Measurements from ENCODE around the gene HSPG2. TPM values are rescaled to one million over a fixed set of nuclear protein-coding genes. Genes with fewer than 3 reads are reported as not detected.

The HSPG2 gene
- total and polyA plus RNA-seq, 9 of the 15 experiments (the other 6 are each of a cell fraction or from before 2014, with no cell fraction given), result 0.14 to 160 (median 15.7) TPM

GRCh38 chr1:21919520-21919919 is 17.6 kb downstream of the HSPG2 start (continued):
- no peak for TF ChIP-seq THRB (CRISPR knock-in tag; conservative IDR thresholded peaks at IDR 0.05)
- peak; percentile 42; the same call in 1 of the 2 replicates for TF ChIP-seq ZBTB7A (IDR thresholded peaks at IDR 0.05; ENCODE audit: borderline replicate concordance, control insufficient read depth, low read depth, low read length)
- no peak for TF ChIP-seq ZNF146 (CRISPR knock-in tag; IDR thresholded peaks at IDR 0.05; ENCODE audit: unreplicated experiment)
- no peak for TF ChIP-seq CREB3L1 (IDR thresholded peaks at IDR 0.05; ENCODE audit: borderline replicate concordance, low read depth)
- no peak for TF ChIP-seq DDX20 (tag; IDR thresholded peaks at IDR 0.05; ENCODE audit: low read depth)
- TF ChIP-seq LCOR (CRISPR knock-in tag; IDR thresholded peaks at IDR 0.05), result no peak
- TF ChIP-seq HIVEP1 (CRISPR knock-in tag; IDR thresholded peaks at IDR 0.05), result no peak
- 0 out of 2 replicates have a peak, but pooled peaks have one; percentile 32 for TF ChIP-seq GABPB1 (CRISPR knock-in tag; IDR thresholded peaks at IDR 0.05)
- no peak for TF ChIP-seq POLR2G (IDR thresholded peaks at IDR 0.05; ENCODE audit: low read depth, low read length)
- no peak for TF ChIP-seq TCF15 (CRISPR knock-in tag; IDR thresholded peaks at IDR 0.05)
- no peak for TF ChIP-seq ESRRA (IDR thresholded peaks at IDR 0.05; ENCODE audit: borderline replicate concordance, low read depth)
- TF ChIP-seq REST (IDR thresholded peaks at IDR 0.05; ENCODE audit: borderline replicate concordance), result peak; percentile 31; the same call in 1 of the 2 replicates
- no peak for TF ChIP-seq REST (CRISPR knock-in tag; IDR thresholded peaks at IDR 0.05; ENCODE audit: low read depth)
- TF ChIP-seq ZNF57 (CRISPR knock-in tag; IDR thresholded peaks at IDR 0.05), result no peak
- no peak for TF ChIP-seq XRCC4 (IDR thresholded peaks at IDR 0.05; ENCODE audit: extremely low read depth, insufficient read depth, insufficient read length)
- no peak for TF ChIP-seq SAP30 (IDR thresholded peaks at IDR 0.05; ENCODE audit: borderline replicate concordance, insufficient read depth, low read depth, low read length, poor library complexity, severe bottlenecking)
